CD4-positive, alpha-beta T cell (primary cell): ENCODE measurements around the gene SLC6A18. TPM values are rescaled to one million over a fixed set of nuclear protein-coding genes. Genes with fewer than 3 reads are reported as not detected.

ENCODE experiments used
- ATAC-seq: fragments of 200-7000 bp; cut with Tn5 transposase; one replicate; pipeline ENCODE4 v1.10.0; 2022; ENCODE audit warnings: mild to moderate bottlenecking; ENCODE audit not compliant: poor library complexity
- CTCF ChIA-PET: fragments of 350-600 bp; sonication (Branson Sonifier 250); formaldehyde crosslinking; loops from one replicate; lab custom pipeline; 2021; ENCODE audit warnings: antibody characterized with exemption, inconsistent platforms; lab: Charles Lee
- POLR2A ChIA-PET: fragments of 350-600 bp; sonication (Branson Sonifier 250); formaldehyde crosslinking; loops from one replicate; lab custom pipeline; 2021; ENCODE audit warnings: antibody characterized with exemption, inconsistent platforms; lab: Charles Lee
- DNase-seq, 14 experiments: peaks; one replicate each; pipeline ENCODE4 v3.0.0-alpha.2; 2013 to 2020; ENCODE audit warnings: mixed read lengths in 2 of 14
- H3K27ac ChIP-seq, 2 donors: one replicate each; pipeline versions ENCODE4 v1.5.1 to v1.7.0; 2013; ENCODE audit warnings: low read length in 2 of 2, low read depth in 1 of 2, mild to moderate bottlenecking in 1 of 2
- H3K27me3 ChIP-seq, 2 experiments: 1 replicate in 1 of 2; 2 replicates in 1 of 2; pipeline versions ENCODE4 v1.6.1 to v1.7.0; 2013; ENCODE audit warnings: low read length in 2 of 2, control low read depth in 1 of 2, mild to moderate bottlenecking in 1 of 2, moderate library complexity in 1 of 2; ENCODE audit not compliant: insufficient read depth in 2 of 2, control insufficient read depth in 1 of 2
- H3K36me3 ChIP-seq: one replicate; pipeline ENCODE4 v1.6.1; 2013; ENCODE audit warnings: low read length, control low read depth; ENCODE audit not compliant: insufficient read depth
- H3K4me1 ChIP-seq: one replicate; pipeline ENCODE4 v1.6.1; 2013; ENCODE audit warnings: low read length, control low read depth; ENCODE audit not compliant: insufficient read depth
- H3K4me3 ChIP-seq: one replicate; pipeline ENCODE4 v1.5.1; 2013; ENCODE audit warnings: mild to moderate bottlenecking, low read length, moderate library complexity
- H3K9me3 ChIP-seq, 2 experiments: 1 replicate in 1 of 2; 2 replicates in 1 of 2; pipeline versions ENCODE4 v1.6.1 to v1.7.0; 2013; ENCODE audit warnings: low read length in 2 of 2, mild to moderate bottlenecking in 2 of 2, control low read depth in 1 of 2, moderate library complexity in 1 of 2; ENCODE audit not compliant: control insufficient read depth in 1 of 2, insufficient read depth in 1 of 2
- H3K27ac Mint-ChIP-seq: one replicate; pipeline ENCODE4 v1.8.0; 2020; ENCODE audit warnings: mixed read lengths
- H3K27me3 Mint-ChIP-seq: one replicate; pipeline ENCODE4 v1.8.0; 2021; ENCODE audit warnings: mixed read lengths
- H3K36me3 Mint-ChIP-seq: one replicate; pipeline ENCODE4 v1.8.0; 2021; ENCODE audit warnings: low read depth, mixed read lengths
- H3K4me1 Mint-ChIP-seq: one replicate; pipeline ENCODE4 v1.8.0; 2021; ENCODE audit warnings: low read depth, mixed read lengths
- H3K4me3 Mint-ChIP-seq: one replicate; pipeline ENCODE4 v1.8.0; 2020; ENCODE audit warnings: mild to moderate bottlenecking, mixed read lengths
- H3K9me3 Mint-ChIP-seq: one replicate; pipeline ENCODE4 v1.8.0; 2020; ENCODE audit warnings: mixed read lengths
- intact Hi-C, 2 experiments: fragments of 100-400 bp; cut with DNase I in 1 of 2; cut with micrococcal nuclease in 1 of 2; formaldehyde crosslinking; loops; one replicate each; pipeline versions ENCODE4 v1.15.1 to v1.9.0; 2023 to 2025; cut with DNase I, micrococcal nuclease
- total RNA-seq, 174 experiments: library from RNA in 2 of 174; stranded (reverse) in 2 of 174; gene quantifications; one replicate each; pipeline ENCODE4 v1.2.3 and lab custom pipeline; 2021 to 2026
- TF ChIP-seq, protein P1 (sequence below): fragments of 200-600 bp; IDR thresholded peaks from one replicate; pipeline ENCODE4 v1.8.0; 2022; ENCODE audit warnings: antibody characterized with exemption, mild to moderate bottlenecking

SLC6A18 gene
- total RNA-seq, 2 experiments from 2014 or later, result not detected

GRCh38 chr5:1270426-1270825, 45.2 kb downstream of the SLC6A18 start:
- intact Hi-C loops, result no loop called here
- H3K36me3 ChIP-seq, result no peaks in the 10 kb centered on the region
- ATAC-seq, result no peak
- Mint-ChIP-seq H3K9me3 (no peaks in the 10 kb centered on the region), H3K4me3 (no peak overlapping the region), H3K36me3 (no peaks in the 10 kb centered on the region), H3K27ac (no peak overlapping the region), H3K27me3 (no peaks in the 10 kb centered on the region), H3K4me1 (peaks cover 11% of the 10 kb centered on the region)
- no peaks in the 10 kb centered on the region for H3K27me3 ChIP-seq
- peaks cover 12% of the 10 kb centered on the region for H3K4me1 ChIP-seq
- no peaks in the 10 kb centered on the region for H3K9me3 ChIP-seq
- H3K27ac ChIP-seq, result no peak overlapping the region
- no peak for DNase-seq
- CTCF ChIA-PET, result no interaction called here
- TF ChIP-seq, protein P1, sequence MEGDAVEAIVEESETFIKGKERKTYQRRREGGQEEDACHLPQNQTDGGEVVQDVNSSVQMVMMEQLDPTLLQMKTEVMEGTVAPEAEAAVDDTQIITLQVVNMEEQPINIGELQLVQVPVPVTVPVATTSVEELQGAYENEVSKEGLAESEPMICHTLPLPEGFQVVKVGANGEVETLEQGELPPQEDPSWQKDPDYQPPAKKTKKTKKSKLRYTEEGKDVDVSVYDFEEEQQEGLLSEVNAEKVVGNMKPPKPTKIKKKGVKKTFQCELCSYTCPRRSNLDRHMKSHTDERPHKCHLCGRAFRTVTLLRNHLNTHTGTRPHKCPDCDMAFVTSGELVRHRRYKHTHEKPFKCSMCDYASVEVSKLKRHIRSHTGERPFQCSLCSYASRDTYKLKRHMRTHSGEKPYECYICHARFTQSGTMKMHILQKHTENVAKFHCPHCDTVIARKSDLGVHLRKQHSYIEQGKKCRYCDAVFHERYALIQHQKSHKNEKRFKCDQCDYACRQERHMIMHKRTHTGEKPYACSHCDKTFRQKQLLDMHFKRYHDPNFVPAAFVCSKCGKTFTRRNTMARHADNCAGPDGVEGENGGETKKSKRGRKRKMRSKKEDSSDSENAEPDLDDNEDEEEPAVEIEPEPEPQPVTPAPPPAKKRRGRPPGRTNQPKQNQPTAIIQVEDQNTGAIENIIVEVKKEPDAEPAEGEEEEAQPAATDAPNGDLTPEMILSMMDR, result no peak
- no peak overlapping the region for H3K4me3 ChIP-seq
- POLR2A ChIA-PET, result no interaction called here

DNA sequence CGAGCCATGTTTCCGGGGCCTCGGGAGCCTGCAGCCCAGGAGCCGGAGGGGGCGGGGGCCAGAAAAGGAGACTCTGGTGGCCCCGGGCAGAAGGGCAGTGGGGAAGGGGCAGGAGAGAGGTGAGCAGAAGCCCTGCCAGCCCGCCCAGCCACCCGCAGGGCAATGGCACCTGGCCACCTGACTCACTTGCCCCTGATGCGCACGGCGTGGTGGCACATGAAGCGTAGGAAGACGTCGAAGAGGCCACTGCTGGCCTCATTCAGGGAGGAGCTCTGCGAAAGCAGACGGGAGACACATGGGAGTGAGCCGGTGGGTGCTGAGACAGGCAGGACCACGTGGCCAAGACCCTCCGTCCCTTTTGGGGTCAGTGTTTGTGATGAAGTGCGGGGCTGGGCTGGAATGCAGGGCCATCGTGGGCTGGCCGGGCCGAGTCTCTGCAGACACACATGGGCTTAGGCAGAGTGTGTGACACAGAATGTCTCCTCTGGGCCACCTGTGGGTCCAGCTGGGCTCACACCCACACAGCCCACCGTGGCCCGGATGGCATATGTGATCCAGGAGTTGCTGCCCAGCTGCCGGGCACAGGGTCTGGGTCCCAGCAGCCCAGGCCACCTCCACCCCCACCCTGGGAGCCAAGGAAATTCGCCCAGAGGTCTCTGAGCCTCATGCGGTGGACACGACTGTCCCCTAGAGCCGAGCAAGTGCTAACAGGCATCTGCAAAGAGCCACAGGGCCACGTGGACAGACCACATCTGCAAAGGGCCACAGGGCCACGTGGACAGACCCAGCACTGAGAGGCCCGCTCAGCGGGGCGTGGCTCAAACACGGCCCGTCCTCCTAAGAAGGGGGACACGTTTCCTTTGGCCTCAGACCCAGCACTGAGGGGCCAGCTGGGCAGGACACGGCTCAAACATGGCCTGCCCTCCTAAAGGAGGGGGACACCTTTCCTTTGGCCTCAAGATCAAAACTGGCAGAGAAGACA, 46.0 kb downstream of the SLC6A18 start:
- peaks cover 11% of the 10 kb centered on the region for H3K4me1 Mint-ChIP-seq
- no peak overlapping the region for H3K4me3 Mint-ChIP-seq
- Histone ChIP-seq H3K4me3 (no peak overlapping the region), H3K36me3 (no peaks in the 10 kb centered on the region), H3K4me1 (peaks cover 12% of the 10 kb centered on the region), H3K9me3 (no peaks in the 10 kb centered on the region), H3K27me3 (no peaks in the 10 kb centered on the region), H3K27ac (no peak overlapping the region)
- ATAC-seq (no peak), DNase-seq (no peak)
- no peaks in the 10 kb centered on the region for H3K36me3 Mint-ChIP-seq
- H3K27me3 Mint-ChIP-seq, result no peaks in the 10 kb centered on the region
- intact Hi-C loops, result no loop called here
- no peaks in the 10 kb centered on the region for H3K9me3 Mint-ChIP-seq
- no peak overlapping the region for H3K27ac Mint-ChIP-seq
- TF ChIP-seq, protein P1, result no peak
- CTCF ChIA-PET, result no interaction called here
- POLR2A ChIA-PET, result no interaction called here

GRCh38 chr5:1272201-1272600, 47.0 kb downstream of the SLC6A18 start:
- Histone ChIP-seq H3K9me3 (no peaks in the 10 kb centered on the region), H3K4me1 (peaks cover 12% of the 10 kb centered on the region), H3K27ac (no peak overlapping the region), H3K27me3 (no peaks in the 10 kb centered on the region), H3K36me3 (no peaks in the 10 kb centered on the region), H3K4me3 (no peak overlapping the region)
- Mint-ChIP-seq H3K36me3 (no peaks in the 10 kb centered on the region), H3K27me3 (no peaks in the 10 kb centered on the region), H3K4me3 (no peak overlapping the region), H3K4me1 (peaks cover 11% of the 10 kb centered on the region), H3K9me3 (no peaks in the 10 kb centered on the region), H3K27ac (no peak overlapping the region)
- DNase-seq (no peak), ATAC-seq (no peak)
- intact Hi-C loops, result no loop called here
- ChIA-PET POLR2A (no interaction called here), CTCF (no interaction called here)
- TF ChIP-seq, protein P1, result no peak
